Stimulated activated CD4-positive, alpha-beta T cell treated with anti-CD3 and anti-CD28 coated beads, Interleukin-1b, Interleukin-23, amount 100 ng/mL, for 24 hours (primary cell): ENCODE data around the gene FBXW9.
"Not testable (repeated sequence)": the region's sequence is repeated elsewhere in the genome, so short reads cannot be mapped to it uniquely, and the experiment has no call there.

Experiments used
- DNase-seq, 4 experiments: peaks; one replicate each; pipeline ENCODE4 v3.0.0-alpha.2; 2020; ENCODE audit warnings: low read depth in 4 of 4, low spot score in 1 of 4

Gene FBXW9

DNA sequence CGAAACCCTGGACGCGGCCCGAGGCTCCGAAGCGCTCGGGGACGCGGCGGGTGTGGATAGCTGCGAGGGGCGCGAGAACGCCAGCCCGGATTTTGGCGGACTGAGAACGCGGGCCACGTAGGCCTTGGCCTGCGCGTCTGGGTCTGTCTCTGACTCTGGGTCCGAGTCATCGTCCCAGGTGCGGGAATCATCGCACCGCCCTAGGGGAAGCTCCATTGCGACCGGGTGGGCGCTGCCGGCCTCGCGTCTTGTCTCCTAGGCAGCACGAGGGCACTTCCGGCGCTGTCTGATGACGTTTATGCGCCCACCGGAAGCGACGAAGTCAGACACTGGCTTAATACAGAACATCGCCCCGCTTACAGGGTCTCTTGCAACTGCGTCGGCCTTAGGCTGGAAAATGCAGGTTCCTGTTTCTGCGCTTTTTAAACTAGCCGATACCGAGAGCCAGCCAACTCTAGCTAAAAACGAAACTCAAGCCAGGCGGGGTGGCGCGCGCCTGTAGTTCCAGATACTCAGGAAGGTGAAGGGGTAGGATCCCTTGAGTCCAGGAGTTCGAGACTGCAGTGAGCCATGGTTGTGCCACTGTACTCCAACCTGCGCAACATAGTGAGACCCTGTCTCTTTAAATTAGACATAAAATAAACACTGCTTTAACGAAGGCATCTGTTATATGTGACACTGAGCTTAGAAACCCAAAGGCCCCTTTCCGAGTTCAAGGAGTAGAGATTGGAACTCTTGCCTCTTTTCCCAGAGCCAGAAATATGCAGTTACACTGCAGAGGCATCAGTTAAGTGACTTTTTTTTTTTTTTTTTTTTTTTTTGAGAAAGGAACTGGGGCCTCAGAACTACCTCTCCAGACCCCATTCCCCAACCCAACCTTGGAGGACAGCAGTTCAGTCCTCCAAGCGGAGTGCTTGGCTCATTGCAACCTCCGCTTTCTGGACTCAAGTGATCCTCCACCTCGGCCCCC is at the start of gene FBXW9:
Gene FBXW9, minus strand, starts transcription at position 266 of the 970 bp plus-strand sequence. Its CDS starts 50 bp downstream, at position 216.
- DNase-seq = peak; percentile 94 to 98 (median 97)

DNA sequence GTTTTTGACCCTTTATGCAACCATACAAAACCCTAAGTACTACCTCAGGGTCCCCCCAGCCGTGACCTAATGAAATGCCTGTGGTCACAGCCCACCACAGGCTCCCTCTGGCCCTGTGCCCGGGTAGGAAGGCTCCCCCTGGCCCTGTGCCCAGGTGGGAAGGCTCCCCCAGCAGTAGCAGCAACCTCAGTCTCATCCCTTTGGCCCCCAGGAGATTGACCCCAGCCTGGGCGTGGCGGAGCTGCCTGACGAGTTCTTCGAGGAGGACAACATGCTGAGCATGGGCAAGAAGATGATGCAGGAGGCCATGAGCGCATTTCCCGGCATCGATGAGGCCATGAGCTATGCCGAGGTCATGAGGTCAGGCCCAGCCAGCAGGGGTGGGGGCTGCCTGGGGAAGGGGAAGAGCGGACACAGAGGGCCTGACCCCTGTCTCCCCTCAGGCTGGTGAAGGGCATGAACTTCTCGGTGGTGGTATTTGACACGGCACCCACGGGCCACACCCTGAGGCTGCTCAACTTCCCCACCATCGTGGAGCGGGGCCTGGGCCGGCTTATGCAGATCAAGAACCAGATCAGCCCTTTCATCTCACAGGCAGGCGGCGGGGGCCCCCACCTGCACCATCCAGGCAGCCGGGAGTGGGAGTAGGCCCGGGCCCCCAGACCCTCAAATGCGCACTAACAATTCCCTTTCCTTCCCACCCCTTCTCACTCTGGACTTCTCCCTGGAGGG is 48.9 kb upstream of the FBXW9 start:
- no peak for DNase-seq

DNA sequence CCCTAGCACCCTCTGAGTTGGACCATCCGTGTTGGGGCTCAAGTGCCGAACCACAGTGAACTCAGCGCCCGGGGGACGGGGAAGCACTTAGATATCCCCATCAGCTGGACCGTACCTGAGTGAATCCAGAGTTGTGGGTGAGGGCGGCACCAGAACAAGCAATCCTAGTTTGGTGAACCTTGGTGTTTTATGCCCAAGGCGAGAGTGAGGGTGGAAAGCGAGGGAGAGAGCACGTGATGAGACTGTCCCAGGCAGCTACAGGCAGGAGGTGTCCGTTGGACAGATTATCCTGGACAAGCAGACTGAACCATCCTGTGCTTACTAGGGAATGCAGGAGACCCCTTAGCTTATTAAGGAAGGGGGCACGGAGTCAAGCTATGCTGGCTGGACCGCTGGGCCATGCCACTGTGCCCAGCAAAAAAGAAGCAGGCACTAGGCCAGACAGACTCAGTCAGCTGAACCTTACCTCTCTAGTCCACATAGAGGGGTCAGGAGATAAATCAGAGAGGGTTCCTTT is 41.5 kb upstream of the FBXW9 start:
- no peak for DNase-seq

- DNase-seq = peak; percentile 55 to 66 (median 59)
These were observed 40.8 kb upstream of the FBXW9 start, which contains the start of gene GET3 for GRCh38 chr19:12736995-12737834. GET3 (plus strand) TSS chr19:12737497; CDS start chr19:12737506, 9 bp downstream.

DNA sequence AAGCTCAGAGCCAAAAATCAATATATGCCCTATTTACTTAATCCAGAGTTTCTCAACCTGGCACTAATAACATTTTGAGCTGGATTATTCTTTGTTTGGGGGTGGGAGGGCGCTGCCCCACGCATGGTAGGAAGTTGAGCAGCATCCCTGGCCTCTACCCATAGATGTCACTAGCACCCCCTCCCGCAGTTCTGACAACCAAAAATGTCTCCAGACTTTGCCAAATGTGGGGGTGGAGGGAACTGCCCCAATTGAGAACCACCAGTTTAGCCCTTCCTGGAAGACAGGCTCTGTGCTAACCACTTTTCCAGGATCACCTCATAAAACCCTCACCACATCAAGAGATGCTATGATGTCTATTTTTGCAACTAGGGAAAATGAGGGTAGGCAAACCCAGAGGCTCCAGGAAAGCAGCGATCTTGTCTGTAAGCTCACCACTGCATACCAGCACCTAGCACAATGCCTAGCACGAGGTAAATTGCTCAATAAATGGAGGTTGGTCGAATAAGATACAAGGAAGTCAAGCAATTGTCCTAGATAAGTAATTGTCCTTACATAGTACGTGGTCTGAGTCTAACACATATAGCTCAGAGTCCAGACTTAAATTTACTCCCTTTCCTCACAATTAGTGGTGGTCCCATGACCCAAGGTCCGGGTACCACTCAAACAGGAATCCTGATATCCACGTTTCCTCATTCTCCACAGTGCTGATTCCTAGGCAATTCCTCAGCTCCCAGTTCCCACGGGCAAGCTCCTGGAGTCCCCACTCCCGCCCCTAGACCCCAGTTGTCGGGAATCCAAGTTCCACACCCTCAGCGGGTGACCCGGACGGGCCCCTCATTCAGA is 37.2 kb upstream of the FBXW9 start:
- DNase-seq = peak in 2 of 4 experiments; percentile 26 to 55

DNA sequence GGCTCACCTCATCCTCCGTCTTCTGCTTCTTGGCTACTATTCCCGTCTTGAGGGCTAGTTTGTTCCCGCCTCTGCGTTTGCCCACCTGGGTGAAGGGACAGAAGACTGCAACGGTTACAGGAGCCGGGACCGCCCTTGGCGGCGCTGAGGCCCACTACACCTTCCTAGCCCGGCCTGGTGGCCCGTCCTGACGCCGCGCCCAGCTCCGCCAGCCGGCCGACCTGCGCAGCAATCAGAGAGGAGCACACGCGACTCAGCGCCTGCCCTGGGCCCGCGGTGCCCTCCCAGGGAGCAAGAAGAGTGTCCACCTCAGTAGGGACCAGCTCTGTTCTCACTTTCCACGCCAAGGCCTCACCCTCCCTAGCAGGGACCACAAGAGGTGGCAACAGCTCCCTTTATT is 34.9 kb upstream of the FBXW9 start:
- DNase-seq = no peak

- no peak for DNase-seq
These were observed 33.6 kb upstream of the FBXW9 start for GRCh38 chr19:12730064-12730463.

DNA sequence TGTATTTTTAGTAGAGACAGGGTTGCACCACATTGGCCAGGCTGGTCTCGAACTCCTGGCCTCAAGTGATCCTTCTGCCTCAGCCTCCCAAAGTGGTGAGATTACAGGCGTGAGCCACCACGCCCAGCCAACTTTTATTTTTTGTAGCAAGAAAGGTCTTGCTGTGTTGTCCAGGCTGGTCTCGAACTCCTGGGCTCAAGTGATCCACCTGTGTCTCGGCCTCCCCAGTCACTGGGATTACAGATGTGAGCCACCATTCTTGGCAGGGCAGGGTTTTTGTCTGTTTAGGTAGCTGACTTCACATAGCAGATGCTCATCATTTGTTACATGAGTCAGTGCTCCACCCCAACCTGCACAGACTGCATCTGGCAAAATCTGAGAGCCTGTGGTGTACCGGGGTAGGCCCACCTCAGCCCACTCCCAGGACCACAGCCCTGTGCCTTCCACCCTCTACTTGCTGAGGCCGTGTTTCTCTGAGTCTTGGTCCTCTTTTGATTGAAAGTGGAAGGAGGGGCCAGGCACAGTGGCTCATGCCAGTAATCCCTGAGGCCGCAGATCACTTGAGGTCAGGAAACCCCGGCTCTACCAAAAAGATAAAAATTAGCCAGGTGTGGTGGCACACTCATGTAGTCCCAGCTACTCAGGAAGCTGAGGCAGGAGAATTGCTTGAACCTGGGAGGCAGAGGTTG is 31.5 kb upstream of the FBXW9 start:
- DNase-seq = no peak

- no peak for DNase-seq
These were observed 30.5 kb upstream of the FBXW9 start for GRCh38 chr19:12726988-12727316.

- not testable (repeated sequence) for DNase-seq
These were observed 29.2 kb upstream of the FBXW9 start for GRCh38 chr19:12725612-12726011.

GRCh38 chr19:12723641-12724426 is 27.4 kb upstream of the FBXW9 start, which contains the start of gene TNPO2:
TNPO2 (minus strand) TSS chr19:12723932; CDS start chr19:12720977, 2,955 bp downstream.
- DNase-seq = peak; percentile 52 to 72 (median 60)

- no peak for DNase-seq
These were observed 26.9 kb upstream of the FBXW9 start for GRCh38 chr19:12723381-12723640.

GRCh38 chr19:12722566-12723380 is 26.3 kb upstream of the FBXW9 start:
- peak; percentile 69 to 89 (median 82) for DNase-seq

DNA sequence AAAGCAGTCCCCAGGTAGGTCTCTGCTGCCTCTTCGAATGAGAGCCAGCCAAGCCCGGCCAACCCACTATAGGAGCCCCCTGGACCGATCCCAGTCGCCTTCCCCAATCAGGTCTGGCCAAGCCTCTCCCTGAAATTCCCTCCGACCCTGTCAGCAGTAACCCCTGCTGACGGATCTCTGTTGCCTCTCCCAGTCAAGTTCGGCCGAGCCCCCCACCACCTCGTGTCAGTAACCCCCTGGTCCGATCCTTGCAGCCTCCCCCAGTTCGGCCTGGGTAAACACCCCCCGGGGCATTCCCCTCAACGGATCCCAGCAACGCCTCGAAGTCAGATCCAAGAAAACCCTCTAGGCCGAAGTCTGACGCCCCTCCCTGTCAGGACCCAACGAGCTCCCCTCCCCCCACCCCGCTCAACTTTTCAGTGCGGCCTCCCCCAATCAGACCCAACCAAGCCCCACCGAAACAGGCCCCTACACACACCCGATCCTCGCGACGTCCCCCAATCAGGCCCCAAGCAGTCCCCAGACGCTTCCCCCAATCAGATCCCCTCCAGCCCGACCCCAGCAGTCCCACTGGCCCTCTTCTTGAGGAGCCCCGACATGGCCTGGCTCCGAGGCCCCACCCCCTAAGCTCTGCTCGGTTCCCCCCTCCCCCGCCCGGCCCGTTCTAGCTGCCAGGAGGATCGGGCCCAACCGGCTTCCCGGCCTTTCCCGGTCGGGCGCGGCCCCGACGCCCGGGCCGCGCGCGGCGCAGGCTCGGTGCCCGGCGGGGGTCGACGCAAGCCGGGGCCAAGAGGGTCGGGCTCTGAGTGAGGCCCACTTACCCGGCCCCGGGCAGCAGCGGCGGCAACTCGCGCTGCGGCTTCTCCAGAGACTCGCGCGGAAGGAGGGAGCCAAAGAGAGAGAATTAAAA is 25.5 kb upstream of the FBXW9 start:
- no peak for DNase-seq

- no peak for DNase-seq
These were observed 24.6 kb upstream of the FBXW9 start for GRCh38 chr19:12720851-12721655.

- no peak for DNase-seq
These were observed 23.9 kb upstream of the FBXW9 start for GRCh38 chr19:12720296-12720695.
